SK-N-SH (cell line): ENCODE data around the gene COG8. TPM values are rescaled to one million over a fixed set of nuclear protein-coding genes. Genes with fewer than 3 reads are reported as not detected.

ENCODE experiments used
- CTCF ChIA-PET: fragments of 300-600, 350-600 bp; formaldehyde crosslinking; extraction: SDS; loops from one replicate; lab custom pipeline; 2021; lab: Yijun Ruan, JAX
- POLR2A ChIA-PET: fragments of 350-600 bp; sonication (Branson Sonifier 250); formaldehyde crosslinking; extraction: SDS; loops from one replicate; lab custom pipeline; 2020; ENCODE audit warnings: antibody characterized with exemption, inconsistent platforms; lab: Yijun Ruan, JAX
- DNase-seq: peaks from one replicate; pipeline ENCODE4 v3.0.0; 2012
- H2AFZ ChIP-seq: fragments of 200-600 bp; sonication (generic); 2 replicates; pipeline ENCODE4 v1.8.1; 2016; ENCODE audit warnings: antibody characterized with exemption, mild to moderate bottlenecking, low read depth
- H3F3A ChIP-seq: fragments of 200-600 bp; sonication (generic); replicated peaks from 2 replicates; pipeline ENCODE3; 2016; ENCODE audit warnings: antibody characterized with exemption, mild to moderate bottlenecking; ENCODE audit not compliant: insufficient read depth
- H3K27ac ChIP-seq, 2 experiments: fragments of 200-500 bp in 1 of 2; fragments of 200-600 bp in 1 of 2; sonication (Bioruptor generic) in 1 of 2; sonication (generic), shearing (Covaris generic) in 1 of 2; 2 replicates each; pipeline versions ENCODE4 v1.5.1 to v1.6.1; 2014 to 2016; ENCODE audit warnings: low read depth in 2 of 2, inconsistent platforms in 1 of 2, low read length in 1 of 2, mild to moderate bottlenecking in 1 of 2, mixed read lengths in 1 of 2
- H3K27me3 ChIP-seq: fragments of 200-600 bp; sonication (generic), shearing (Covaris generic); 2 replicates; pipeline ENCODE4 v1.6.1; 2016; ENCODE audit warnings: mixed run types; ENCODE audit not compliant: insufficient read depth
- H3K36me3 ChIP-seq, 2 experiments: fragments of 200-500 bp in 1 of 2; fragments of 200-600 bp in 1 of 2; sonication (Bioruptor generic) in 1 of 2; sonication (generic) in 1 of 2; replicated peaks in 1 of 2; 2 replicates each; pipeline versions ENCODE3 to v1.5.1; 2014 to 2016; ENCODE audit warnings: low read length in 1 of 2, mild to moderate bottlenecking in 1 of 2; ENCODE audit not compliant: insufficient read depth in 2 of 2, control insufficient read depth in 1 of 2
- H3K4me1 ChIP-seq, 2 experiments: fragments of 200-500 bp in 1 of 2; fragments of 200-600 bp in 1 of 2; sonication (Bioruptor generic) in 1 of 2; sonication (generic), shearing (Covaris generic) in 1 of 2; 2 replicates each; pipeline versions ENCODE4 v1.5.1 to v1.6.1; 2014 to 2016; ENCODE audit warnings: low read depth in 1 of 2, low read length in 1 of 2, mixed run types in 1 of 2; ENCODE audit not compliant: insufficient read depth in 2 of 2, control insufficient read depth in 1 of 2
- H3K4me2 ChIP-seq: fragments of 200-600 bp; sonication (generic), shearing (Covaris generic); 2 replicates; pipeline ENCODE4 v1.6.1; 2017; ENCODE audit warnings: mixed run types
- H3K4me3 ChIP-seq, 2 experiments: fragments of 200-500 bp in 1 of 2; fragments of 200-600 bp in 1 of 2; sonication (Bioruptor generic) in 1 of 2; sonication (generic), shearing (Covaris generic) in 1 of 2; 2 replicates each; pipeline versions ENCODE4 v1.5.1 to v1.8.1; 2014 to 2016; ENCODE audit warnings: low read depth in 2 of 2, inconsistent platforms in 1 of 2, low read length in 1 of 2, mild to moderate bottlenecking in 1 of 2, mixed read lengths in 1 of 2, moderate library complexity in 1 of 2
- H3K79me2 ChIP-seq: fragments of 200-600 bp; sonication (generic); 2 replicates; pipeline ENCODE4 v1.8.1; 2017; ENCODE audit warnings: mild to moderate bottlenecking; ENCODE audit not compliant: insufficient read depth
- H3K9ac ChIP-seq: fragments of 200-600 bp; sonication (generic); 2 replicates; pipeline ENCODE4 v1.6.1; 2017; ENCODE audit warnings: mixed run types
- H3K9me2 ChIP-seq: fragments of 200-600 bp; sonication (generic); 2 replicates; pipeline ENCODE4 v1.6.1; 2017; ENCODE audit warnings: mixed run types
- H3K9me3 ChIP-seq: fragments of 200-600 bp; sonication (generic); 2 replicates; pipeline ENCODE4 v1.6.1; 2017; ENCODE audit warnings: mixed run types, mild to moderate bottlenecking, moderate library complexity
- H4K20me1 ChIP-seq: fragments of 200-600 bp; sonication (generic); 2 replicates; pipeline ENCODE4 v1.6.1; 2017; ENCODE audit warnings: mild to moderate bottlenecking, mixed run types; ENCODE audit not compliant: insufficient read depth
- CHD2 ChIP-seq: fragments of 150-350 bp; IDR thresholded peaks from 2 replicates; pipeline ENCODE4 v1.6.1; 2018; ENCODE audit warnings: low read length; ENCODE audit not compliant: partially characterized antibody
- CTCF ChIP-seq: fragments of 200-600 bp; sonication (generic); IDR thresholded peaks from 2 replicates; pipeline ENCODE4 v1.6.1; 2017; ENCODE audit warnings: antibody characterized with exemption, mild to moderate bottlenecking, moderate library complexity
- ELF1 ChIP-seq: IDR thresholded peaks from 2 replicates; pipeline ENCODE4 v1.4.0; 2012
- EP300 ChIP-seq, 2 experiments: IDR thresholded peaks; 2 replicates each; pipeline versions ENCODE4 v1.4.0 to v1.6.1; 2012; ENCODE audit warnings: borderline replicate concordance in 1 of 2, low read depth in 1 of 2, low read length in 1 of 2
- FOXJ3 ChIP-seq: sonication (generic); formaldehyde crosslinking; IDR thresholded peaks from 2 replicates; pipeline ENCODE4 v1.5.1; 2020; ENCODE audit warnings: mild to moderate bottlenecking, missing genetic modification reagents
- FOXM1 ChIP-seq: IDR thresholded peaks from 2 replicates; pipeline ENCODE4 v1.4.0; 2012; ENCODE audit warnings: low read depth, mild to moderate bottlenecking
- GABPA ChIP-seq: IDR thresholded peaks from 2 replicates; pipeline ENCODE4 v1.4.0; 2012; ENCODE audit warnings: low read depth, mild to moderate bottlenecking
- MEF2A ChIP-seq: IDR thresholded peaks from 2 replicates; pipeline ENCODE4 v1.4.0; 2012; ENCODE audit warnings: low read depth, borderline replicate concordance
- MXI1 ChIP-seq: IDR thresholded peaks from 2 replicates; pipeline ENCODE4 v1.6.1; 2012; ENCODE audit warnings: mild to moderate bottlenecking, low read depth, low read length, improper control_type of control experiment
- POLR2AphosphoS5 ChIP-seq: IDR thresholded peaks from 2 replicates; pipeline ENCODE4 v1.6.1; 2012; ENCODE audit warnings: low read depth, low read length
- RFX5 ChIP-seq: IDR thresholded peaks from 2 replicates; pipeline ENCODE4 v1.6.1; 2012; ENCODE audit warnings: mild to moderate bottlenecking, improper control_type of control experiment, low read length
- RXRA ChIP-seq: IDR thresholded peaks from 2 replicates; pipeline ENCODE4 v1.4.0; 2012; ENCODE audit warnings: low read depth, mild to moderate bottlenecking, borderline replicate concordance
- SIN3A ChIP-seq: IDR thresholded peaks from 2 replicates; pipeline ENCODE4 v1.6.1; 2012; ENCODE audit warnings: low read depth, mild to moderate bottlenecking, low read length, moderate library complexity, borderline replicate concordance
- TAF1 ChIP-seq: IDR thresholded peaks from 2 replicates; pipeline ENCODE4 v1.6.1; 2012; ENCODE audit warnings: low read depth, mild to moderate bottlenecking, low read length, moderate library complexity, borderline replicate concordance
- TEAD4 ChIP-seq: IDR thresholded peaks from 2 replicates; pipeline ENCODE4 v1.4.0; 2012; ENCODE audit warnings: mild to moderate bottlenecking, borderline replicate concordance; ENCODE audit not compliant: insufficient read depth
- USF1 ChIP-seq: IDR thresholded peaks from 2 replicates; pipeline ENCODE4 v1.4.0; 2012; ENCODE audit warnings: low read depth, borderline replicate concordance
- WGBS: methylation state at CpG from one replicate; pipeline ENCODE4 v1.1.6; 2017; ENCODE audit warnings: low lambda C conversion rate; 5-methylcytosine and 5-hydroxymethylcytosine counted together
- polyA plus RNA-seq, 3 experiments: library from polyadenylated mRNA; depleted of rRNA; stranded (reverse); fragments of >200 nt; gene quantifications; 2 replicates each; pipeline ENCODE4 v1.2.3, GENCODE V29; 2012
- TF ChIP-seq, protein P1 (sequence below): fragments of 150-350 bp; IDR thresholded peaks from 2 replicates; pipeline ENCODE4 v1.6.1; 2016; ENCODE audit warnings: mild to moderate bottlenecking, low read depth, low read length

Gene COG8
- polyA plus RNA-seq, 1 of the 3 experiments (the other 2 are of a cell fraction): 30.2 TPM

- Histone ChIP-seq H3K27ac (no peak overlapping the region), H3K4me3 (no peak overlapping the region), H3K9me3 (no peaks in the 10 kb centered on the region), H3K4me2 (no peak overlapping the region), H3K9me2 (no peaks in the 10 kb centered on the region), H3K4me1 (peaks cover 4 to 5% of the 10 kb centered on the region in 2 experiments; a peak in 3 of 4 replicates), H3K36me3 (peaks cover 48 to 63% of the 10 kb centered on the region in 2 experiments), H3K9ac (no peak overlapping the region), H2AFZ (no peak overlapping the region), H3K79me2 (peaks cover 61% of the 10 kb centered on the region), H4K20me1 (no peaks in the 10 kb centered on the region), H3F3A (peaks cover 49% of the 10 kb centered on the region)
- DNase-seq: no peak
- POLR2A ChIA-PET: no interaction called here
- 98% methylated on average over 2 of the region's 2 CpGs for WGBS
- TF ChIP-seq USF1 (no peak), CTCF (no peak), RFX5 (no peak), CHD2 (no peak), TEAD4 (no peak), ELF1 (no peak), TAF1 (no peak), FOXJ3 (no peak), GABPA (no peak)
- TF ChIP-seq, protein P1, sequence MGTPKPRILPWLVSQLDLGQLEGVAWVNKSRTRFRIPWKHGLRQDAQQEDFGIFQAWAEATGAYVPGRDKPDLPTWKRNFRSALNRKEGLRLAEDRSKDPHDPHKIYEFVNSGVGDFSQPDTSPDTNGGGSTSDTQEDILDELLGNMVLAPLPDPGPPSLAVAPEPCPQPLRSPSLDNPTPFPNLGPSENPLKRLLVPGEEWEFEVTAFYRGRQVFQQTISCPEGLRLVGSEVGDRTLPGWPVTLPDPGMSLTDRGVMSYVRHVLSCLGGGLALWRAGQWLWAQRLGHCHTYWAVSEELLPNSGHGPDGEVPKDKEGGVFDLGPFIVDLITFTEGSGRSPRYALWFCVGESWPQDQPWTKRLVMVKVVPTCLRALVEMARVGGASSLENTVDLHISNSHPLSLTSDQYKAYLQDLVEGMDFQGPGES: no peak
- TF ChIP-seq, all 33 proteins: peak for 0
- H3K27me3 ChIP-seq: no peaks in the 10 kb centered on the region
- CTCF ChIA-PET: interaction anchor here (0.8 to 1.1 kb wide), 2 partner anchors 14 to 337 kb away, joined by 3 read pairs; no protein-coding TSS in a partner anchor
These were observed 43.1 kb upstream of the COG8 start for GRCh38 chr16:69382421-69382820.

DNA sequence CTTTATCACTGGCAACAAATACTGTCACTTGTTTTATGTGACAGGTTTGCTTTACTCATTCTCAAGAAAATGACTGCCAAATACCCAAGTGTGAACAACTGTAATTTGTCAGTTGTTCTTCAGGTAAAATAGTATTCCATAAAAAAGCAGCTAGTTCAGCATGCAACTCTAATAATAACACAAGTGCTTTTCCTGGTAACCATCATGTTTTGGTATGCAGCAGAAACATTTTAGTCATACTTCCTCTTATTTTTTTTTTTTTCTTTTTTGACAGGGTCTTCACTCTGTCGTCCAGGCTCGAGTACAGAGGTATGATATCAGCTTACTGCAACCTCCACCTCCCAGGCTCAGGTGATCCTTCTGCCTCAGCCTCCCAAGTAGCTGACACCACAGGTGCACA, 41.9 kb upstream of the COG8 start:
- 85% methylated on average over 2 of the region's 2 CpGs for WGBS
- no peak overlapping the region for H3K4me2 ChIP-seq
- CTCF ChIA-PET: interaction anchor here (1.0 kb wide), 2 partner anchors 15 to 373 kb away, joined by 3 to 5 read pairs; partner anchors contain the start of gene NOB1

More for the DNA sequence above, 41.9 kb upstream of the COG8 start:
- Histone ChIP-seq H3K79me2 (peaks cover 67% of the 10 kb centered on the region), H3K9me2 (no peaks in the 10 kb centered on the region), H3K36me3 (peaks cover 48 to 67% of the 10 kb centered on the region in 2 experiments), H3K9me3 (no peaks in the 10 kb centered on the region), H3K4me1 (peaks cover 0 to 5% of the 10 kb centered on the region in 2 experiments; a peak in 2 of 4 replicates), H3K4me3 (no peak overlapping the region), H3F3A (peaks cover 41% of the 10 kb centered on the region), H2AFZ (no peak overlapping the region), H4K20me1 (no peaks in the 10 kb centered on the region), H3K27me3 (no peaks in the 10 kb centered on the region), H3K9ac (no peak overlapping the region), H3K27ac (no peak overlapping the region)
- TF ChIP-seq GABPA (no peak), MEF2A (no peak), MXI1 (no peak), EP300 (IDR thresholded peaks at IDR 0.05; ENCODE audit: borderline replicate concordance in 1 of 2, low read depth in 1 of 2, low read length in 1 of 2) (no peak), POLR2AphosphoS5 (no peak), FOXJ3 (no peak), TAF1 (no peak), RXRA (no peak), FOXM1 (no peak), SIN3A (no peak)
- no peak for DNase-seq
- POLR2A ChIA-PET: no interaction called here
